SU-DHL-6 (cell line): ENCODE measurements around the gene C4orf51.

Experiments used
- H2AFZ ChIP-seq: fragments of 200-600 bp; sonication (generic); 2 replicates; pipeline ENCODE4 v1.6.1; 2014; ENCODE audit warnings: low read depth, mild to moderate bottlenecking, moderate library complexity, mixed read lengths, antibody characterized with exemption, low read length; ENCODE audit not compliant: severe bottlenecking
- H3F3A ChIP-seq: fragments of 200-600 bp; shearing (Covaris generic); 2 replicates; pipeline ENCODE4 v1.6.0; 2016; ENCODE audit warnings: antibody characterized with exemption, mild to moderate bottlenecking; ENCODE audit not compliant: insufficient read depth
- H3K27ac ChIP-seq: fragments of 200-600 bp; sonication (generic); 2 replicates; pipeline ENCODE4 v1.5.1; 2016; ENCODE audit warnings: low read depth, mild to moderate bottlenecking, low read length, moderate library complexity, mixed read lengths
- H3K27me3 ChIP-seq: fragments of 200-600 bp; sonication (generic), shearing (Covaris generic); 2 replicates; pipeline ENCODE4 v1.6.0; 2014; ENCODE audit warnings: mild to moderate bottlenecking, low read length
- H3K36me3 ChIP-seq: fragments of 200-600 bp; sonication (generic); 2 replicates; pipeline ENCODE4 v1.6.1; 2014; ENCODE audit warnings: mild to moderate bottlenecking, low read length, mixed read lengths
- H3K4me2 ChIP-seq: fragments of 300-600, 200-600 bp; shearing (Covaris generic), sonication (generic); 2 replicates; pipeline ENCODE4 v1.6.0; 2014; ENCODE audit warnings: low read length, low read depth, mild to moderate bottlenecking; ENCODE audit not compliant: poor library complexity, severe bottlenecking
- H3K4me3 ChIP-seq: fragments of 200-600 bp; sonication (generic); 2 replicates; pipeline ENCODE4 v1.5.1; 2014; ENCODE audit warnings: antibody characterized with exemption, low read length, mild to moderate bottlenecking, mixed read lengths; ENCODE audit not compliant: insufficient read depth, poor library complexity, severe bottlenecking
- H3K79me2 ChIP-seq: fragments of 200-600 bp; sonication (generic); 2 replicates; pipeline ENCODE4 v1.6.1; 2014; ENCODE audit warnings: mild to moderate bottlenecking, low read length, moderate library complexity; ENCODE audit not compliant: insufficient read depth
- H3K9ac ChIP-seq: fragments of 200-600 bp; sonication (generic); 2 replicates; pipeline ENCODE4 v1.7.0; 2014; ENCODE audit warnings: mild to moderate bottlenecking, low read length
- H3K9me2 ChIP-seq: fragments of 200-600 bp; sonication (generic); replicated peaks from 2 replicates; pipeline ENCODE4 v1.6.1; 2014; ENCODE audit warnings: low read length; ENCODE audit not compliant: insufficient read depth
- H3K9me3 ChIP-seq: fragments of 200-600 bp; sonication (generic); 2 replicates; pipeline ENCODE4 v1.6.1; 2014; ENCODE audit warnings: low read length, mixed read lengths; ENCODE audit not compliant: insufficient read depth
- H4K20me1 ChIP-seq: fragments of 200-600 bp; sonication (generic); 2 replicates; pipeline ENCODE4 v1.6.1; 2014; ENCODE audit warnings: low read depth, mild to moderate bottlenecking, antibody characterized with exemption, low read length, moderate library complexity, mixed read lengths
- EZH2phosphoT487 ChIP-seq: fragments of 200-600 bp; sonication (generic), shearing (Covaris generic); conservative IDR thresholded peaks from 2 replicates; pipeline ENCODE4 v1.6.1; 2018; ENCODE audit warnings: mild to moderate bottlenecking, antibody characterized with exemption, low read length, moderate library complexity, mixed read lengths
- TF ChIP-seq, protein P1 (sequence below): fragments of 200-600 bp; sonication (generic); IDR thresholded peaks from one replicate; pipeline ENCODE4 v1.5.1; 2017; ENCODE audit warnings: antibody characterized with exemption, mild to moderate bottlenecking, low read length, moderate library complexity; ENCODE audit not compliant: insufficient read depth, poor library complexity, severe bottlenecking

The C4orf51 gene

DNA sequence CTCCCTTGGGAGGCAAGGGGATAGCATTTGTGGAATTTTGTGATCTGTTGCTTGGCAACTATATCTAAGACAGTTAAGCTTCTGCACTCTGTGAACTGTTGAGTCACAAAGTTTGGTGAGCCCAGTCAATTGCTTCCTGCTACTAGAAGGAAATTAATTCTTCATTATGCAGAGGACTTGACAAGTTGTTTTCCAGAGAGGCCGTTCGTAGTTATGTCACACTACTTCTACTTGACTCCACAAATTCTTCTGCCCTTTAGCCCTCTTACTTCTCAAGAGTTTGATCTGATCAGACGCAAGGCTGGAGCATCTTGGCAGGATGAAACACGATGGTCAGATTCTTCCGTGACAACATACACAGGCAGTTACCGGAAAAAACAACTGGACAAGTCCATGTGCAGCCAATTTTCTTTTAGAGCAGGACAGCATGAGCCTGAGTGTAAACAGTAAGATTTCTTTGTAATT, at the start of gene C4orf51:
Gene C4orf51, plus strand, starts transcription at position 156 of the 465 bp plus-strand sequence. Its CDS starts 58 bp downstream, at position 214.
- Histone ChIP-seq H2AFZ (no peak within 1 kb of the TSS), H3K27ac (no peak within 1 kb of the TSS), H3K36me3 (no peaks in the 10 kb centered on the region), H3K79me2 (no peaks in the 10 kb centered on the region), H3K9me3 (no peaks in the 10 kb centered on the region), H3K9me2 (no peaks in the 10 kb centered on the region), H3K27me3 (no peaks in the 10 kb centered on the region), H3F3A (no peaks in the 10 kb centered on the region), H3K4me2 (no peak within 1 kb of the TSS), H3K4me3 (no peak within 1 kb of the TSS), H4K20me1 (no peaks in the 10 kb centered on the region), H3K9ac (no peak within 1 kb of the TSS)
- TF ChIP-seq EZH2phosphoT487 = no peak
- TF ChIP-seq, protein P1, sequence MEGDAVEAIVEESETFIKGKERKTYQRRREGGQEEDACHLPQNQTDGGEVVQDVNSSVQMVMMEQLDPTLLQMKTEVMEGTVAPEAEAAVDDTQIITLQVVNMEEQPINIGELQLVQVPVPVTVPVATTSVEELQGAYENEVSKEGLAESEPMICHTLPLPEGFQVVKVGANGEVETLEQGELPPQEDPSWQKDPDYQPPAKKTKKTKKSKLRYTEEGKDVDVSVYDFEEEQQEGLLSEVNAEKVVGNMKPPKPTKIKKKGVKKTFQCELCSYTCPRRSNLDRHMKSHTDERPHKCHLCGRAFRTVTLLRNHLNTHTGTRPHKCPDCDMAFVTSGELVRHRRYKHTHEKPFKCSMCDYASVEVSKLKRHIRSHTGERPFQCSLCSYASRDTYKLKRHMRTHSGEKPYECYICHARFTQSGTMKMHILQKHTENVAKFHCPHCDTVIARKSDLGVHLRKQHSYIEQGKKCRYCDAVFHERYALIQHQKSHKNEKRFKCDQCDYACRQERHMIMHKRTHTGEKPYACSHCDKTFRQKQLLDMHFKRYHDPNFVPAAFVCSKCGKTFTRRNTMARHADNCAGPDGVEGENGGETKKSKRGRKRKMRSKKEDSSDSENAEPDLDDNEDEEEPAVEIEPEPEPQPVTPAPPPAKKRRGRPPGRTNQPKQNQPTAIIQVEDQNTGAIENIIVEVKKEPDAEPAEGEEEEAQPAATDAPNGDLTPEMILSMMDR = no peak

DNA sequence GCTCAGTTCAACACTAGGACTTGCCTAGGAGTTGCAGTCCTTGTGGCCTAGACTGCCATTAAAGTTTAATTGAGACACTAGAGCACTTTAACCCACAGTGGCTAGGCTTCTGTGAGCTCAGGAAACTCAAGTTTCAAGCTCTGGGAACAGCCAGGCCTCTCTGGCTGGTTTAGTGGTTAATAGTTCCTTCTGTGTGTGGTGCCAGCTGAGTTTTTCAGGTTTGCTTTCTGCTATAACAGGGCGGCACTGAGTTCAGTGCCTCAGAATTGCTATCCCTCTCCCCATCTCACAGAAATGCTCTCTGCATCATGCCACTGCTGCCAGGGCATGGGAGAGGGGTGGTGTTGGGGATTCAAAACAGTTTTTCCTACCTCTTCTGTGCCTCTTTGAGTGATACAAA, 44.8 kb upstream of the C4orf51 start:
- Histone ChIP-seq H3K9me2 (no peaks in the 10 kb centered on the region), H3K27ac (no peak overlapping the region), H3K27me3 (no peaks in the 10 kb centered on the region), H3K9me3 (no peaks in the 10 kb centered on the region), H3K4me3 (no peak overlapping the region), H3F3A (no peaks in the 10 kb centered on the region), H2AFZ (no peak overlapping the region), H3K9ac (no peak overlapping the region), H3K79me2 (no peaks in the 10 kb centered on the region), H3K4me2 (no peak overlapping the region), H4K20me1 (no peaks in the 10 kb centered on the region), H3K36me3 (no peaks in the 10 kb centered on the region)
- no peak for TF ChIP-seq EZH2phosphoT487
- TF ChIP-seq, protein P1 = no peak

DNA sequence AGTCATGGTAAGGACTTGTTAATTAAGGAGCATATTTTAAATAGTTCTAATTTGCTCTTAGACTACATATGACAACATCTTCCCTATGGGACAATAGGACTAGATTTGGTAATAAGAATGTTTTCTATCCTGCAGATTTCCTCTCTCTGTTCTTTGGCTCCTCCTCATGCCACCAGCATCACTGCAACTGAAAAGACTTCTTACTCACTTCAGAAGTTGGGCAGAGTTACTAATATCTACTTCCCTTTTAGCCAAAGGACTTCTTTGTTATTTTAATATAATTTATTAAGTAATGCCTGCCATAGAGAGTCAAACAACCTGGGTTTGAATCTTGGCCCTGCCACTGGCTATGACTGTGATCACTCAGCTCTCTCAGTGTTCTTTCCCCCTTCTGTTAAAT, 44.3 kb upstream of the C4orf51 start:
- no peaks in the 10 kb centered on the region for H3K27me3 ChIP-seq
- no peaks in the 10 kb centered on the region for H3F3A ChIP-seq
- H3K4me2 ChIP-seq = no peak overlapping the region
- no peaks in the 10 kb centered on the region for H3K79me2 ChIP-seq
- H4K20me1 ChIP-seq = no peaks in the 10 kb centered on the region
- no peak overlapping the region for H3K4me3 ChIP-seq
- H3K36me3 ChIP-seq = no peaks in the 10 kb centered on the region
- H3K27ac ChIP-seq = no peak overlapping the region
- H3K9me3 ChIP-seq = no peaks in the 10 kb centered on the region
- H3K9me2 ChIP-seq = no peaks in the 10 kb centered on the region
- TF ChIP-seq, protein P1 = no peak
- TF ChIP-seq EZH2phosphoT487 = no peak
- H2AFZ ChIP-seq = no peak overlapping the region
- no peak overlapping the region for H3K9ac ChIP-seq
